Fibroblast of villous mesenchyme (primary cell): ENCODE measurements around the gene CABP2. TPM values are rescaled to one million over a fixed set of nuclear protein-coding genes. Genes with fewer than 3 reads are reported as not detected.
"Not testable (repeated sequence)": the region's sequence is repeated elsewhere in the genome, so short reads cannot be mapped to it uniquely, and the experiment has no call there.

Source experiments
- DNase-seq: peaks from one replicate; pipeline ENCODE4 v3.0.0-alpha.2; 2010; ENCODE audit warnings: low read depth
- H3K4me3 ChIP-seq: 2 replicates; pipeline ENCODE4 v1.5.1; 2011; ENCODE audit warnings: low read depth, mild to moderate bottlenecking, low read length
- total RNA-seq: library from RNA; depleted of rRNA; stranded (reverse); fragments of >200 nt; gene quantifications from 2 replicates; pipeline ENCODE4 v1.2.3, GENCODE V29; 2012
- TF ChIP-seq, protein P1 (sequence below): IDR thresholded peaks from 2 replicates; pipeline ENCODE4 v1.5.1; 2012; ENCODE audit warnings: low read depth, mild to moderate bottlenecking, low read length; ENCODE audit not compliant: insufficient read depth

CABP2 gene
- total RNA-seq, 1 donor, result not detected

DNA sequence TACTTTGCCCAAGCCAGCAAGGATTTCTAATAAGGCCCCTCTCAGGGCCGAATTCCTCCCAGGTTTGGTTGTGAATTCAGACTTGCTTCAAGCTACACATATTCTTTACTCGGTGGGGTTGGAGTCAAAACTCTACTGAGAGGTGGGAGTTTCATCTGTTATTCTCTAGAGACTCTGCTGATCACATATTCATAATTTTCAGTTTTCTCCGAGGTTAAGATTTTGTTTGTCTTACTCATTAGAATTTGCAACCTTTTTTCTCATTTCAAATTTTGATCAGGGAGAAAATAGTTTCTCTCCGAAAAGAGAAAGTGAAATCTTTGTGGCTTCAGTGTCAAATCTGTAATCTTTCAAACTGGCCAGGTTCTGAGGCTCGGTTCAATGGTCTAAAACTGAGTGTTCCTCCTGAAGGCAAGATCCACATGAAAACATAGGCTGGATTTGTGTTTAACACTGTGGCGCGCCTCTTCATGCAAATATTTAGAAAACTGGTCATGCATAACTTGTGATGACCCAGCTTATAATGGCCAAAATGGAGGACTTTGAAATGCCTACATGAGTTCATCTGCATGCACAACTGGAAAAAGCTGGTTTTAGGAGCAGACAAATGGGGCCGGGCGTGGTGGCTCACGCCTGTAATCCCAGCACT lies 38.8 kb upstream of the CABP2 start:
- peak; percentile 10 for DNase-seq
- TF ChIP-seq, protein P1, sequence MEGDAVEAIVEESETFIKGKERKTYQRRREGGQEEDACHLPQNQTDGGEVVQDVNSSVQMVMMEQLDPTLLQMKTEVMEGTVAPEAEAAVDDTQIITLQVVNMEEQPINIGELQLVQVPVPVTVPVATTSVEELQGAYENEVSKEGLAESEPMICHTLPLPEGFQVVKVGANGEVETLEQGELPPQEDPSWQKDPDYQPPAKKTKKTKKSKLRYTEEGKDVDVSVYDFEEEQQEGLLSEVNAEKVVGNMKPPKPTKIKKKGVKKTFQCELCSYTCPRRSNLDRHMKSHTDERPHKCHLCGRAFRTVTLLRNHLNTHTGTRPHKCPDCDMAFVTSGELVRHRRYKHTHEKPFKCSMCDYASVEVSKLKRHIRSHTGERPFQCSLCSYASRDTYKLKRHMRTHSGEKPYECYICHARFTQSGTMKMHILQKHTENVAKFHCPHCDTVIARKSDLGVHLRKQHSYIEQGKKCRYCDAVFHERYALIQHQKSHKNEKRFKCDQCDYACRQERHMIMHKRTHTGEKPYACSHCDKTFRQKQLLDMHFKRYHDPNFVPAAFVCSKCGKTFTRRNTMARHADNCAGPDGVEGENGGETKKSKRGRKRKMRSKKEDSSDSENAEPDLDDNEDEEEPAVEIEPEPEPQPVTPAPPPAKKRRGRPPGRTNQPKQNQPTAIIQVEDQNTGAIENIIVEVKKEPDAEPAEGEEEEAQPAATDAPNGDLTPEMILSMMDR, result no peak
- H3K4me3 ChIP-seq, result no peak overlapping the region

GRCh38 chr11:67558084-67558772 lies 35.0 kb upstream of the CABP2 start:
- DNase-seq, result no peak
- TF ChIP-seq, protein P1, result no peak
- H3K4me3 ChIP-seq, result no peak overlapping the region

GRCh38 chr11:67556244-67556643 lies 33.0 kb upstream of the CABP2 start:
- TF ChIP-seq, protein P1, result no peak
- no peak for DNase-seq
- H3K4me3 ChIP-seq, result no peak overlapping the region

DNA sequence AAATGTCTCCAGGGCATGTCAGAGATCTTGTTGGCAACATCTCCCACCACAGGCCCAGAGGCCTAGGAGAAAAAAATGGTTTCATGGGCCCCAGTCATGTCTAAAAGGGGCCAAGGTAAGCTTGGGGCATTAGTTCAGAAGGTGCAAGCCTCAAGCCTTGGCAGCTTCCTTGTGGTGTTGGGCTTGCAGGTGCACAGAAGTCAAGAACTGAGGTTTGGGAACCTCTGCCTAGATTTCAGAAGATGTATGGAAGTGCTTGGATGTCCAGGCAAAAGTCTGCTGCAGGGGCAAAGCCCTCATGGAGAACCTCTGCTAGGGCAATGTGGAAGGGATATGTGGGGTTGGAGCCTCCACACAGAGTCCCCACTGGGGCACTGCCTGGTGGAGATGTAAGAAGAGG lies 28.5 kb upstream of the CABP2 start:
- not testable (repeated sequence) for H3K4me3 ChIP-seq, DNase-seq

DNA sequence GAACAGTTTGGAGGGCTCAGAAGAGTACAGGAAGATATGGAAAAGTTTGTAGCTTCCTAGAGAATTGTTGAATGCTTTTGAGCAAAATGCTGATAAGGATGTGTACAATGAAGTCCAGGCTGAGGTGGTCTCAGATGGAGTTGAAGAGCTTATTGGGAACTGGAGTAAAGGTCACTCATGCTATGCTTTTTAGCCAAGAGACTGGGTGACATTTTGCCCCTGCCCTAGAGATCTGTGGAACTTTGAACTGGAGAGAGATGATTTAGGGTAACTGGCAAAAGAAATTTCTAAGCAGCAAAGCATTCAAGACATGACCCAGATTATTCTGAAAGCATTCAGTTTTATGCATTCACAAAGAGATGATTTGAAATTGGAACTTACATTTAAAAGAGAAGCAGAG lies 27.9 kb upstream of the CABP2 start:
- no peak for DNase-seq
- TF ChIP-seq, protein P1, result no peak
- H3K4me3 ChIP-seq, result no peak overlapping the region

DNA sequence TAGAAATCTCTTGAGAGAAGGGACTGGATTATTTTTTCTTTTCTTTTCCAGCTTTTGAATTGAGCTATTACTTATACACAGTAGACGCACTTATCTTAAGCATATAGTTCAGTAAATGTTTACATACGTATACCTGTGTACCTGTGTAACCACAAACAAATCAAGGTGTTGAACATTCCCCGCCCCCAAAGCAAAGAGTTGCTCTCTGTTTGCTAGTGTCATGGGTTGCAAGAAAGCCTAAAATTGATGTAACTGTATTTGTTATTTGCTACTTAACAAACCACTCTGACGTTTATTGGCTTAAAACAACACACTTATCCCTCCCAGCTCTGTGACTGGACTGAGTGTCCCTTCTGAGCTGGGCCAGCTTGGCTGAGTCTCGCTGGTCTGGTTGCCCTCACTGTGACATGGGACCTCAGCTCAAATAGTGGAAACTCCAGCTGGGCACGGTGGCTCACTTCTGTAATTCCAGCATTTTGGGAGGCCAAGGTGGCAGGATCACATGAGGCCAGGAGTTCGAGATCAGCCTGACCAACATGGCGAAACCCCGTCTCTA lies 25.4 kb upstream of the CABP2 start:
- TF ChIP-seq, protein P1, result no peak
- no peak for DNase-seq
- H3K4me3 ChIP-seq, result no peak overlapping the region

DNA sequence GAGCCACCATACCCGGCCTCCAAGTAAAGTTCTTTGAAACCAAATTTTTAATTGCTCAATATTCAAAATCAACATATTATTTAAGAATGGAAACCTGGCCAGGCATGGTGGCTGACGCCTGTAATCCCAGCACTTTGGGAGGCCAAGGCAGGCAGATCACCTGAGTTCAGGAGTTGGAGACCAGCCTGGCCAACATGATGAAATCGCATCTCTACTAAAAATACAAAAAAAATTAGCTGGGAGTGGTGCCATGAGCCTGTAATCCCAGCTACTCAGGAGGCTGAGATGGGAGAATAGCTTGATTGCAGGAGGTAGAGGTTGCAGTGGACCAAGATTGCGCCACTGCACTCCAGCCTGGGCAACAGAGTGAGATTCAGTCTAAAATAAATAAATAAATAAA lies 24.9 kb upstream of the CABP2 start:
- not testable (repeated sequence) for H3K4me3 ChIP-seq, DNase-seq

- no peak overlapping the region for H3K4me3 ChIP-seq
- TF ChIP-seq, protein P1, result no peak
- DNase-seq, result no peak
Measured at GRCh38 chr11:67545280-67545679, 22.0 kb upstream of the CABP2 start.
